GM23248 (cell line): Measurements from ENCODE around the gene GAS7. TPM values are rescaled to one million over a fixed set of nuclear protein-coding genes. Genes with fewer than 3 reads are reported as not detected.

Experiments used
- DNase-seq: peaks from one replicate; pipeline ENCODE4 v3.0.0-alpha.2; 2015
- H2AFZ ChIP-seq: fragments of 200-600 bp; sonication (generic); 2 replicates; pipeline ENCODE4 v1.6.1; 2016; ENCODE audit warnings: antibody characterized with exemption
- H3F3A ChIP-seq: fragments of 200-600 bp; sonication (generic); 2 replicates; pipeline ENCODE4 v1.6.1; 2016; ENCODE audit warnings: mild to moderate bottlenecking, antibody characterized with exemption, mixed run types; ENCODE audit not compliant: insufficient read depth
- H3K27ac ChIP-seq: fragments of 200-600 bp; sonication (generic); 2 replicates; pipeline ENCODE4 v1.5.1; 2016; ENCODE audit warnings: mild to moderate bottlenecking
- H3K27me3 ChIP-seq: fragments of 200-600 bp; sonication (generic); replicated peaks from 2 replicates; pipeline ENCODE4 v1.6.1; 2016; ENCODE audit warnings: mild to moderate bottlenecking; ENCODE audit not compliant: insufficient read depth
- H3K36me3 ChIP-seq: fragments of 200-600 bp; sonication (generic); 2 replicates; pipeline ENCODE4 v1.6.1; 2016; ENCODE audit warnings: low read depth, mild to moderate bottlenecking
- H3K4me1 ChIP-seq: fragments of 200-600 bp; sonication (generic); 2 replicates; pipeline ENCODE4 v1.6.1; 2016; ENCODE audit warnings: mild to moderate bottlenecking; ENCODE audit not compliant: insufficient read depth
- H3K4me2 ChIP-seq: fragments of 200-600 bp; sonication (generic); one replicate; pipeline ENCODE4 v1.6.1; 2016; ENCODE audit warnings: mild to moderate bottlenecking; ENCODE audit not compliant: unreplicated experiment
- H3K4me3 ChIP-seq: fragments of 200-600 bp; sonication (generic); 2 replicates; pipeline ENCODE4 v1.5.1; 2016; ENCODE audit warnings: mild to moderate bottlenecking
- H3K79me2 ChIP-seq: fragments of 200-600 bp; sonication (generic); 2 replicates; pipeline ENCODE4 v1.6.1; 2016; ENCODE audit warnings: mild to moderate bottlenecking; ENCODE audit not compliant: insufficient read depth
- H3K9ac ChIP-seq: fragments of 200-600 bp; sonication (generic); 2 replicates; pipeline ENCODE4 v1.6.1; 2016; ENCODE audit warnings: mild to moderate bottlenecking
- H3K9me2 ChIP-seq: fragments of 200-600 bp; sonication (generic); 2 replicates; pipeline ENCODE4 v1.6.1; 2016; ENCODE audit warnings: mixed run types, mild to moderate bottlenecking, moderate library complexity; ENCODE audit not compliant: insufficient read depth
- H3K9me3 ChIP-seq: fragments of 200-600 bp; sonication (generic); one replicate; pipeline ENCODE4 v1.6.1; 2017; ENCODE audit warnings: low read depth
- H4K20me1 ChIP-seq: fragments of 200-600 bp; sonication (generic); 2 replicates; pipeline ENCODE4 v1.6.0; 2016; ENCODE audit not compliant: insufficient read depth
- EZH2 ChIP-seq: fragments of 200-600 bp; sonication (generic); IDR thresholded peaks from 2 replicates; pipeline ENCODE4 v1.6.1; 2018; ENCODE audit warnings: antibody characterized with exemption, mild to moderate bottlenecking; ENCODE audit not compliant: insufficient read depth, poor library complexity, severe bottlenecking
- EZH2phosphoT487 ChIP-seq: fragments of 200-600 bp; sonication (generic); IDR thresholded peaks from 2 replicates; pipeline ENCODE4 v1.6.1; 2018; ENCODE audit warnings: antibody characterized with exemption, moderate library complexity, mild to moderate bottlenecking, low read depth; ENCODE audit not compliant: insufficient read depth
- WGBS, 2 experiments: methylation state at CpG; one replicate each; pipeline ENCODE4 v1.1.6; 2015 to 2017; ENCODE audit warnings: low lambda C conversion rate in 2 of 2, low coverage in 1 of 2; ENCODE audit errors: missing lambda C conversion rate in 2 of 2; 5-methylcytosine and 5-hydroxymethylcytosine counted together
- in situ Hi-C: fragments of 300-500 bp; cut with MboI; formaldehyde crosslinking; loops from 2 replicates; pipeline ENCODE4 v1.15.0; 2020
- polyA plus RNA-seq: library from polyadenylated mRNA; unstranded; fragments of >200 nt; fragmentation: Nextera tagmentation; extraction: Ambion mirVana; gene quantifications from 2 replicates; pipeline ENCODE4 v1.2.1, GENCODE V29; 2016
- total RNA-seq: library from RNA; depleted of rRNA; stranded (reverse); fragments of >200 nt; shearing (Covaris generic); gene quantifications from 2 replicates; pipeline ENCODE4 v1.2.3, GENCODE V29; 2014

Gene GAS7
- total and polyA plus RNA-seq, 2 experiments from 2014 or later, result 6.7 to 13.4 TPM

- H3K36me3 ChIP-seq, result no peaks in the 10 kb centered on the region
- H3K9ac ChIP-seq, result no peak overlapping the region
- DNase-seq, result no peak
- H2AFZ ChIP-seq, result no peak overlapping the region
- WGBS, 2 experiments, result 72 to 78% methylated on average over 9 of the region's 9 CpGs
- no peaks in the 10 kb centered on the region for H4K20me1 ChIP-seq
- H3K27ac ChIP-seq, result no peak overlapping the region
- in situ Hi-C loops, result no loop called here
- no peak for TF ChIP-seq EZH2
- no peak for TF ChIP-seq EZH2phosphoT487
- H3K4me3 ChIP-seq, result no peak overlapping the region
- no peaks in the 10 kb centered on the region for H3K9me3 ChIP-seq
- H3F3A ChIP-seq, result no peaks in the 10 kb centered on the region
- H3K4me2 ChIP-seq, result no peak overlapping the region
- no peaks in the 10 kb centered on the region for H3K79me2 ChIP-seq
- H3K4me1 ChIP-seq, result peaks cover 4% of the 10 kb centered on the region
- no peaks in the 10 kb centered on the region for H3K27me3 ChIP-seq
- H3K9me2 ChIP-seq, result no peaks in the 10 kb centered on the region
Observed at GRCh38 chr17:9999919-10000695, 198.3 kb downstream of the GAS7 start.

DNA sequence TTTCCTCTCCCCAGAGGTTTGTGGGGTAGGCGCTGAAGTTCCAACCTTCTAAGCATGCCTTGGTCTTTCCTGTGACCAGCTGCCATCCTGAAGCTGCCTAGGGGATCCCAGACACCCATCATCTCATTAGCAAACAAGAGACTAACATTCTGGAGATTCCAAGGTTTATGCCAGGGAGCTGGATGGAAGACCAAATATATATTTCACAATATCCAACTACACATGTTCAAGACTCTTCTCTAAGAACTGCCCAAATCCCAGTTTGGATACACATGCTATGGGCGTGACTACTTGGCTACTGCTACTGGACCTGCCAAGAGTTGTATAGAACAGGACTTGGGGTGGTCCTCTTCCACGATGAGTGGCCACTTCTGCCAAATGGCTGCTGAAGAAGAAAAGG is 200.3 kb downstream of the GAS7 start:
- WGBS, 2 experiments, result 46 to 48% methylated on average over 3 of the region's 3 CpGs
- DNase-seq, result no peak
- Histone ChIP-seq H2AFZ (no peak overlapping the region), H3K9me2 (no peaks in the 10 kb centered on the region), H3K9me3 (no peaks in the 10 kb centered on the region), H3K4me1 (no peaks in the 10 kb centered on the region), H3K4me3 (no peak overlapping the region), H3K27ac (no peak overlapping the region), H3F3A (no peaks in the 10 kb centered on the region), H3K4me2 (no peak overlapping the region), H3K79me2 (no peaks in the 10 kb centered on the region), H4K20me1 (no peaks in the 10 kb centered on the region), H3K36me3 (no peaks in the 10 kb centered on the region), H3K9ac (no peak overlapping the region), H3K27me3 (no peaks in the 10 kb centered on the region)
- TF ChIP-seq EZH2, result no peak
- TF ChIP-seq EZH2phosphoT487, result no peak
- in situ Hi-C loops, result no loop called here

- WGBS, 2 experiments, result 83% methylated on average over 4 of the region's 4 CpGs
- Histone ChIP-seq H3K9me3 (no peaks in the 10 kb centered on the region), H3K36me3 (no peaks in the 10 kb centered on the region), H3K27ac (no peak overlapping the region), H3K4me3 (no peak overlapping the region), H3K9ac (no peak overlapping the region), H3K9me2 (no peaks in the 10 kb centered on the region), H3K79me2 (no peaks in the 10 kb centered on the region), H3K27me3 (no peaks in the 10 kb centered on the region), H4K20me1 (no peaks in the 10 kb centered on the region), H3K4me1 (no peaks in the 10 kb centered on the region), H2AFZ (no peak overlapping the region), H3F3A (no peaks in the 10 kb centered on the region), H3K4me2 (no peak overlapping the region)
- in situ Hi-C loops, result no loop called here
- TF ChIP-seq EZH2phosphoT487 (no peak), EZH2 (no peak)
- no peak for DNase-seq
Observed at GRCh38 chr17:9994761-9995160, 203.6 kb downstream of the GAS7 start.

DNA sequence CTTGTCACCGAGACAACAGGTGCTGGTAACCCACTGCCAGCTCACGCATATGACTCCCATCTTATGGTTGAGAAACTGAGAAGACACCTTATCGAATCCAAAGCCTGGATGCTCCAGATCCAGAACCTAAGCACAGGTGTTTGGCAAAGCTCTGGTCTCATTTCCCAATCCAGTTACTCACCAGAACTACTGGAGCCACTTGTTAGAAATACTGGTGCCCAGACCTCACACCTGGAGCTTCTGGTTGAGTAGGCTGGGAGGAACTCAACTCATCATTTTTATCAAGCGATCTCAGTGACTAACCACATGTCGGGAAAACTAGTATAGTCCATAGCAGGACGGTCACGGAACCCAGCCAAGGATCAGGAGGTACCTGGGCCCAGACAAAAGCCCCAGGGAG is 206.6 kb downstream of the GAS7 start:
- Histone ChIP-seq H3K27me3 (no peaks in the 10 kb centered on the region), H2AFZ (no peak overlapping the region), H3K4me2 (no peak overlapping the region), H3F3A (no peaks in the 10 kb centered on the region), H3K9ac (no peak overlapping the region), H3K4me1 (no peaks in the 10 kb centered on the region), H3K36me3 (no peaks in the 10 kb centered on the region), H3K79me2 (no peaks in the 10 kb centered on the region), H3K27ac (no peak overlapping the region), H3K9me3 (no peaks in the 10 kb centered on the region), H4K20me1 (no peaks in the 10 kb centered on the region), H3K9me2 (no peaks in the 10 kb centered on the region), H3K4me3 (no peak overlapping the region)
- DNase-seq, result no peak
- TF ChIP-seq EZH2phosphoT487 (no peak), EZH2 (no peak)
- in situ Hi-C loops, result no loop called here
- WGBS, 2 experiments, result 87 to 89% methylated on average over 7 of the region's 7 CpGs
